ENCODE results near the gene C6orf120. TPM values are rescaled to one million over a fixed set of nuclear protein-coding genes. Genes with fewer than 3 reads are reported as not detected.

The C6orf120 gene
- total and polyA plus RNA-seq, 11 donors, result 3.4 to 22.9 (median 18.8) TPM

- ATAC-seq (no peak), DNase-seq (no peak)
- no peak for TF ChIP-seq CTCF (IDR thresholded peaks at IDR 0.05)
- TF ChIP-seq POLR2A (IDR thresholded peaks at IDR 0.05), result no peak
- H3K27ac ChIP-seq, result peak overlapping the region; percentile 85 to 97 (median 96)
- WGBS, 4 donors, result 6 to 14% (median 9%) methylated on average over 19 of the region's 19 CpGs
- H3K4me1 ChIP-seq, result peaks cover 0 to 29% (median 17%) of the 10 kb centered on the region in 12 donors
- peaks cover 0 to 5% (median 0%) of the 10 kb centered on the region in 12 donors for H3K9me3 ChIP-seq
- peaks cover 0 to 22% (median 8%) of the 10 kb centered on the region in 9 donors for H3K36me3 ChIP-seq
- intact Hi-C loops (cut with DNase I), result loop anchor here in 7 of 10 donors (5.0 to 10.0 kb wide), 5 partner anchors 47 to 805 kb away; partner anchors contain the start of genes PSMB1 (in 3 of the 7), TBP (in 3 of the 7), C6orf120 (in 2 of the 7) and WDR27 (in 2 of the 7)
- H3K4me3 ChIP-seq, result peak overlapping the region; percentile 66 to 98 (median 88)
- no peaks in the 10 kb centered on the region for H3K27me3 ChIP-seq
Measured at GRCh38 chr6:169752074-169752623, 50.2 kb downstream of the C6orf120 start.

Other genes starting within 250 kb of the C6orf120 start
- 10 to 100 TPM in 1 of 9 donors, 1 to 10 TPM in 8; 2.2 to 12.3 (median 6.6) TPM for gene WDR27, start 97 bp upstream of the C6orf120 start, total RNA-seq
- 1 to 10 TPM; 3.7 to 5.6 TPM for gene WDR27, start 97 bp upstream of the C6orf120 start, polyA plus RNA-seq
- 10 to 100 TPM; 42.2 to 63.2 (median 54.3) TPM for gene PHF10, start 22.4 kb downstream of the C6orf120 start, total RNA-seq
- 10 to 100 TPM; 31.4 to 50.7 TPM for gene PHF10, start 22.4 kb downstream of the C6orf120 start, polyA plus RNA-seq
- gene DYNLT2, start 49.4 kb downstream of the C6orf120 start, total RNA-seq, result 1 to 10 TPM in 1 of 9 donors, under 1 TPM in 8; 0.49 to 1.2 (median 0.62) TPM
- gene DYNLT2, start 49.4 kb downstream of the C6orf120 start, polyA plus RNA-seq, result 1 to 10 TPM in 1 of 2 donors, under 1 TPM in 1; 0.67 to 1.5 TPM
- gene ERMARD, start 49.5 kb downstream of the C6orf120 start, total RNA-seq, result 10 to 100 TPM in 3 of 9 donors, 1 to 10 TPM in 6; 6.4 to 15.5 (median 8.8) TPM
- 10 to 100 TPM in 1 of 2 donors, 1 to 10 TPM in 1; 8.8 to 19.5 TPM for gene ERMARD, start 49.5 kb downstream of the C6orf120 start, polyA plus RNA-seq